Esophagus squamous epithelium (tissue), 4 donors: ENCODE results near the gene SLCO6A1.

ENCODE experiments used
- CTCF ChIP-seq, 6 experiments: fragments of 450-650 bp in 4 of 6; fragments of 200-600 bp in 2 of 6; sonication (generic) in 2 of 6; IDR thresholded peaks; one replicate each; pipeline ENCODE4 v1.5.1; 2016 to 2019; ENCODE audit warnings: antibody characterized with exemption in 6 of 6, mild to moderate bottlenecking in 4 of 6, moderate library complexity in 4 of 6
- POLR2A ChIP-seq, 4 donors: fragments of 450-650 bp; IDR thresholded peaks; one replicate each; pipeline ENCODE4 v1.6.1; 2017; ENCODE audit warnings: antibody characterized with exemption in 4 of 4, mild to moderate bottlenecking in 4 of 4, moderate library complexity in 3 of 4

- TF ChIP-seq POLR2A (IDR thresholded peaks at IDR 0.05) (no peak), CTCF (IDR thresholded peaks at IDR 0.05) (no peak)
These were observed 65.3 kb downstream of the SLCO6A1 start for GRCh38 chr5:102433473-102433872.
